ENCODE data around the gene MED13L. TPM values are rescaled to one million over a fixed set of nuclear protein-coding genes. Genes with fewer than 3 reads are reported as not detected.

Gene MED13L
- total RNA-seq, 1 donor from 2014 or later, result 147 TPM

GRCh38 chr12:116068371-116068770, 209.1 kb downstream of the MED13L start:
- TF ChIP-seq CTCF (IDR thresholded peaks at IDR 0.05), result no peak
- H3K27me3 ChIP-seq, result no peaks in the 10 kb centered on the region
- H3K9me3 ChIP-seq, result no peaks in the 10 kb centered on the region
- no peak overlapping the region for H3K27ac ChIP-seq
- H3K36me3 ChIP-seq, result no peaks in the 10 kb centered on the region
- intact Hi-C loops (cut with DNase I), result no loop called here
- DNase-seq (no peak), ATAC-seq (no peak)
- H3K4me3 ChIP-seq, result no peak overlapping the region
- H3K4me1 ChIP-seq, result peaks cover 27% of the 10 kb centered on the region

GRCh38 chr12:116067892-116068291, 209.6 kb downstream of the MED13L start:
- no peaks in the 10 kb centered on the region for H3K27me3 ChIP-seq
- peaks cover 30% of the 10 kb centered on the region for H3K4me1 ChIP-seq
- no peak overlapping the region for H3K27ac ChIP-seq
- no peak for DNase-seq
- intact Hi-C loops (cut with DNase I), result no loop called here
- H3K36me3 ChIP-seq, result no peaks in the 10 kb centered on the region
- TF ChIP-seq CTCF (IDR thresholded peaks at IDR 0.05), result no peak
- ATAC-seq, result no peak
- no peaks in the 10 kb centered on the region for H3K9me3 ChIP-seq
- no peak overlapping the region for H3K4me3 ChIP-seq

- peaks cover 24% of the 10 kb centered on the region for H3K4me1 ChIP-seq
- H3K27me3 ChIP-seq, result no peaks in the 10 kb centered on the region
- no peak for DNase-seq
- no peak overlapping the region for H3K27ac ChIP-seq
- H3K9me3 ChIP-seq, result no peaks in the 10 kb centered on the region
- H3K4me3 ChIP-seq, result no peak overlapping the region
- peak; percentile 77 for TF ChIP-seq CTCF (IDR thresholded peaks at IDR 0.05)
- H3K36me3 ChIP-seq, result no peaks in the 10 kb centered on the region
- intact Hi-C loops (cut with DNase I), result no loop called here
- peak; percentile 86 for ATAC-seq
Measured at GRCh38 chr12:116066381-116067230, 210.9 kb downstream of the MED13L start.

GRCh38 chr12:116065606-116066005, 211.9 kb downstream of the MED13L start:
- Histone ChIP-seq H3K4me3 (no peak overlapping the region), H3K27me3 (no peaks in the 10 kb centered on the region), H3K9me3 (no peaks in the 10 kb centered on the region), H3K27ac (no peak overlapping the region), H3K36me3 (no peaks in the 10 kb centered on the region), H3K4me1 (peaks cover 21% of the 10 kb centered on the region)
- TF ChIP-seq CTCF (IDR thresholded peaks at IDR 0.05), result no peak
- no peak for ATAC-seq
- intact Hi-C loops (cut with DNase I), result no loop called here
- no peak for DNase-seq

- ATAC-seq (no peak), DNase-seq (no peak)
- peaks cover 21% of the 10 kb centered on the region for H3K4me1 ChIP-seq
- no peak overlapping the region for H3K27ac ChIP-seq
- H3K27me3 ChIP-seq, result no peaks in the 10 kb centered on the region
- H3K36me3 ChIP-seq, result no peaks in the 10 kb centered on the region
- intact Hi-C loops (cut with DNase I), result no loop called here
- no peak for TF ChIP-seq CTCF (IDR thresholded peaks at IDR 0.05)
- no peaks in the 10 kb centered on the region for H3K9me3 ChIP-seq
- H3K4me3 ChIP-seq, result no peak overlapping the region
Measured at GRCh38 chr12:116064493-116064892, 213.0 kb downstream of the MED13L start.
